Psoas muscle (tissue), 8 donors: ENCODE data around the gene COL4A2. TPM values are rescaled to one million over a fixed set of nuclear protein-coding genes. Genes with fewer than 3 reads are reported as not detected.

Experiments used
- ATAC-seq, 4 donors: fragments of 200-7000 bp; cut with Tn5 transposase; one replicate each; pipeline ENCODE4 v1.9.1; 2020; ENCODE audit warnings: moderate library complexity in 3 of 4, mild to moderate bottlenecking in 2 of 4
- DNase-seq, 2 donors: peaks; one replicate each; pipeline ENCODE4 v3.0.0-alpha.2; 2020
- H3K27ac ChIP-seq: fragments of 200-600 bp; one replicate; pipeline ENCODE4 v1.8.0; 2022
- H3K27me3 ChIP-seq, 3 donors: fragments of 200-600 bp in 1 of 3; one replicate each; pipeline versions ENCODE4 v1.6.1 to v1.8.0; 2013 to 2022; ENCODE audit warnings: low read length in 2 of 3, mild to moderate bottlenecking in 2 of 3, moderate library complexity in 1 of 3; ENCODE audit not compliant: insufficient read depth in 3 of 3
- H3K36me3 ChIP-seq, 2 donors: fragments of 200-600 bp in 1 of 2; one replicate each; pipeline versions ENCODE4 v1.6.1 to v1.8.0; 2013 to 2022; ENCODE audit warnings: low read depth in 1 of 2, mild to moderate bottlenecking in 1 of 2, moderate library complexity in 1 of 2; ENCODE audit not compliant: insufficient read depth in 1 of 2
- H3K4me1 ChIP-seq: fragments of 200-600 bp; one replicate; pipeline ENCODE4 v1.8.0; 2022
- H3K4me3 ChIP-seq: fragments of 200-600 bp; one replicate; pipeline ENCODE4 v1.8.0; 2022; ENCODE audit warnings: mild to moderate bottlenecking
- H3K9me3 ChIP-seq: fragments of 200-600 bp; one replicate; pipeline ENCODE4 v1.8.0; 2022
- WGBS, 3 donors: extraction: QIAGEN DNeasy Blood & Tissue Kit; methylation state at CpG; one replicate each; pipeline versions ENCODE4 v1.1.6 to v1.1.7; 2013; 5-methylcytosine and 5-hydroxymethylcytosine counted together
- intact Hi-C, 2 donors: fragments of 100-400 bp; cut with DNase I; formaldehyde crosslinking; loops; one replicate each; pipeline versions ENCODE4 v1.11.0 to v1.14.2; 2022
- polyA plus RNA-seq, 3 donors: library from polyadenylated mRNA; stranded (reverse); fragments of 200-250 nt; gene quantifications; one replicate each; pipeline ENCODE4 v1.2.3, GENCODE V29; 2013
- total RNA-seq, 4 donors: library from RNA; stranded (reverse); fragmentation: NEBNext Ultra II Directional in 2 of 4; extraction: Animal tissue kit (Norgen Biotek cat#: 25700) in 2 of 4; gene quantifications; one replicate each; pipeline versions ENCODE4 v1.2.1 to v1.2.4, GENCODE V29; 2021 to 2023
- TF ChIP-seq, protein P1 (sequence below): fragments of 200-600 bp; IDR thresholded peaks from one replicate; pipeline ENCODE4 v1.8.0; 2022; ENCODE audit warnings: antibody characterized with exemption
- donor health status: healthy with polysubstance abuse.
- donor health status: DM: no; HTN: no; CAD: no; lungs with moderate emphysema.
- donor health status: Bipolar disorder and iron deficiency.
- donor health status: healthy.
- donor health status: DM: yes; HTN: yes; CAD: no.
- donor health status: DM: no; HTN: no; CAD: no.
- donor health status: DM: no; HTN: no; CAD: no.
- donor health status: DM: yes; HTN: yes; CAD: no.

COL4A2 gene
- total and polyA plus RNA-seq, 7 donors: 25.8 to 84.5 (median 57.8) TPM

DNA sequence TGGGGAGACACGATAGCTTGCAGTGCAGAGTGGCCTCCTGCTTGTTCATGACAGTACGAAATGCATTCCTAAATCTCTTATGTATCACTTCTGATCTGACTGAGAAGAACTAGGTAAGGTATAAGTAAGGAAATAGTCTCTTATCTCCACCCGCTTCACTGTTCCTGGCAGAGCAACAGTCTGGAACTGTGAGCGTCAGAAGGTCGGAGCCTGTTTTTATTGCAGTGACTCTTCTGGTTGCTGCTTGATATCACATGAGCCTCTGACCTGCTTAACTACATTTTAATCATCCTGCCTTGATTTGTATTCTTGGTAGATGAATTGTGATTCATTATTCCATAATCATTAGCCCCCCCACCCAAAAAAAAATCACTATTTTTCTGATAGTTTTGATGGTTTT is 69.0 kb downstream of the COL4A2 start:
- DNase-seq: no peak
- TF ChIP-seq, protein P1, sequence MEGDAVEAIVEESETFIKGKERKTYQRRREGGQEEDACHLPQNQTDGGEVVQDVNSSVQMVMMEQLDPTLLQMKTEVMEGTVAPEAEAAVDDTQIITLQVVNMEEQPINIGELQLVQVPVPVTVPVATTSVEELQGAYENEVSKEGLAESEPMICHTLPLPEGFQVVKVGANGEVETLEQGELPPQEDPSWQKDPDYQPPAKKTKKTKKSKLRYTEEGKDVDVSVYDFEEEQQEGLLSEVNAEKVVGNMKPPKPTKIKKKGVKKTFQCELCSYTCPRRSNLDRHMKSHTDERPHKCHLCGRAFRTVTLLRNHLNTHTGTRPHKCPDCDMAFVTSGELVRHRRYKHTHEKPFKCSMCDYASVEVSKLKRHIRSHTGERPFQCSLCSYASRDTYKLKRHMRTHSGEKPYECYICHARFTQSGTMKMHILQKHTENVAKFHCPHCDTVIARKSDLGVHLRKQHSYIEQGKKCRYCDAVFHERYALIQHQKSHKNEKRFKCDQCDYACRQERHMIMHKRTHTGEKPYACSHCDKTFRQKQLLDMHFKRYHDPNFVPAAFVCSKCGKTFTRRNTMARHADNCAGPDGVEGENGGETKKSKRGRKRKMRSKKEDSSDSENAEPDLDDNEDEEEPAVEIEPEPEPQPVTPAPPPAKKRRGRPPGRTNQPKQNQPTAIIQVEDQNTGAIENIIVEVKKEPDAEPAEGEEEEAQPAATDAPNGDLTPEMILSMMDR: no peak
- Histone ChIP-seq H3K36me3 (no peaks in the 10 kb centered on the region), H3K4me3 (no peak overlapping the region), H3K9me3 (no peaks in the 10 kb centered on the region), H3K27me3 (peaks cover 0 to 6% (median 4%) of the 10 kb centered on the region in 3 donors), H3K27ac (no peak overlapping the region), H3K4me1 (peaks cover 11% of the 10 kb centered on the region)
- intact Hi-C loops: no loop called here
- no peak for ATAC-seq
- 64 to 71% (median 69%) methylated on average over 5 of the region's 5 CpGs for WGBS, 3 donors

DNA sequence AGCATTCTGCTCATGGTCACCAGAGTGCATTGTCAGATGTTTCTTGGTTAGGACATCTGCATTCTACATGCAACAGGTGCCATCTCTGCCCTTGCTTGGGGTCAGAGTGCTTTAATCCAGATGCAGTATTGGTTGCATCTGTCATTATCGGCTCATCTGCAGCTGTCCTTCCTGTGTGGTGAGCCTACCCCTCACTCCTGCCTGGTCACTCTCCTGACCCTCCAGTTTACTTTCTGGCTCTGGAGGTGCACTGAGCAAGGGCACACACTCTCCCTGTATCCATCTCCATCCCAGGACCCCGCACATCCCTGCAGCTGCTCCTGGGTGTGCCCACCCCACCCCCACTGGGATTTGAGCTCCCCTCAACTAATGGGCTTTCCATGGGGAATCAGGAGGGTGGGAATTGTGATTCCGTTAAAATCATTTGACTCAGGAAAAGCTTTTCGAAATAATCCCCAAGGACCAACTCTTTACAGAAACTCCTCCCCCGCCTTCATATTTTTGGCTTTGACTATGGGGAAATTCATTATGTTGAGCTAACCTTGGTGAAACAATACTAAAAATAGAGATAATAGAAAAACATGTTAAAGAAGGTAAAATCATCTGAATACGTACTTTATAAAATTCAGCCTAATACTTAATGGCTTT is 70.2 kb downstream of the COL4A2 start:
- Histone ChIP-seq H3K9me3 (no peaks in the 10 kb centered on the region), H3K4me1 (peaks cover 16% of the 10 kb centered on the region), H3K27me3 (peaks cover 0 to 11% (median 5%) of the 10 kb centered on the region in 3 donors), H3K4me3 (no peak overlapping the region), H3K36me3 (no peaks in the 10 kb centered on the region), H3K27ac (no peak overlapping the region)
- TF ChIP-seq, protein P1: no peak
- WGBS, 3 donors: 28 to 33% (median 31%) methylated on average over 6 of the region's 6 CpGs
- DNase-seq (no peak), ATAC-seq (peak in 1 of 4 donors; percentile 13)
- intact Hi-C loops: no loop called here

- WGBS, 3 donors: 27 to 31% (median 28%) methylated on average over 5 of the region's 5 CpGs
- DNase-seq: no peak
- ATAC-seq: no peak
Observed at GRCh38 chr13:110377826-110378201, 70.7 kb downstream of the COL4A2 start.

DNA sequence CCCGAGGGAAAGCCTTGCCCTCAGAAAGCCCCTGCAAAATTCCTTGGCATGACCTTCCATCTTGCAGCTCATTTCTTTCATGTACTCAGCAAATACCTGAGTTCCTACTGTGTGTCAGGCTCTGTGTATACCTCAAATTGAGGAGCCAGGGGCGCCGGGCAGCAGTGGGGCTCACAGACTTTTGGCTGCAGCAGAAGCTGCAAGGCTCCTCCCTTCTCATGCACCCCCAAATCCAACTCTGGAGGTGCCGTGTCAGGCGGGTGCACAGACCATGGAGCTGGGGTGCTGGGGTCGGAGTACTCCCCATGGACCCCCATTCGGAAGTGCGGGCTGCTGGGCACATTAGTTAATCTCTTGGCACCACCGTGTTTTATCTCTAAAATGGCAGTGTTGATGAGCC is 72.3 kb downstream of the COL4A2 start:
- ATAC-seq (no peak), DNase-seq (no peak)
- no peaks in the 10 kb centered on the region for H3K9me3 ChIP-seq
- intact Hi-C loops: no loop called here
- 93 to 95% (median 95%) methylated on average over 9 of the region's 9 CpGs for WGBS, 3 donors
- TF ChIP-seq, protein P1: no peak
- H3K27ac ChIP-seq: no peak overlapping the region
- H3K4me3 ChIP-seq: no peak overlapping the region
- peaks cover 0 to 10% (median 5%) of the 10 kb centered on the region in 3 donors for H3K27me3 ChIP-seq
- H3K36me3 ChIP-seq: no peaks in the 10 kb centered on the region
- peaks cover 16% of the 10 kb centered on the region for H3K4me1 ChIP-seq

More at GRCh38 chr13:110377826-110378201, 70.7 kb downstream of the COL4A2 start:
- Histone ChIP-seq H3K4me1 (peaks cover 16% of the 10 kb centered on the region), H3K36me3 (no peaks in the 10 kb centered on the region), H3K4me3 (no peak overlapping the region), H3K27me3 (peaks cover 0 to 11% (median 5%) of the 10 kb centered on the region in 3 donors), H3K27ac (peak overlapping the region; percentile 32), H3K9me3 (no peaks in the 10 kb centered on the region)
- intact Hi-C loops: no loop called here
- TF ChIP-seq, protein P1: no peak

GRCh38 chr13:110379905-110380341 is 72.8 kb downstream of the COL4A2 start:
- no peak overlapping the region for H3K27ac ChIP-seq
- 56 to 67% (median 67%) methylated on average over 4 of the region's 4 CpGs for WGBS, 3 donors
- ATAC-seq (no peak), DNase-seq (no peak)
- intact Hi-C loops: no loop called here
- no peak overlapping the region for H3K4me3 ChIP-seq
- H3K36me3 ChIP-seq: no peaks in the 10 kb centered on the region
- TF ChIP-seq, protein P1: no peak
- no peaks in the 10 kb centered on the region for H3K9me3 ChIP-seq
- peaks cover 0 to 8% (median 5%) of the 10 kb centered on the region in 3 donors for H3K27me3 ChIP-seq
- H3K4me1 ChIP-seq: peaks cover 16% of the 10 kb centered on the region
